DMS79 treated with DMSO at 0.1 percent for 48 hours (cell line): ENCODE results near the gene STKLD1.
"Not testable (repeated sequence)": the region's sequence is repeated elsewhere in the genome, so short reads cannot be mapped to it uniquely, and the experiment has no call there.

Experiments used
- DNase-seq: peaks from one replicate; lab custom pipeline; 2025; lab: John Stamatoyannopoulos, UW

The STKLD1 gene

GRCh38 chr9:133362359-133363044 is 13.7 kb upstream of the STKLD1 start:
- no peak for DNase-seq

GRCh38 chr9:133366435-133366834 is 9.7 kb upstream of the STKLD1 start:
- no peak for DNase-seq

- no peak for DNase-seq
Observed at GRCh38 chr9:133367221-133367620, 8.9 kb upstream of the STKLD1 start.

- no peak for DNase-seq
Observed at GRCh38 chr9:133367778-133368177, 8.4 kb upstream of the STKLD1 start.

- no peak for DNase-seq
Observed at GRCh38 chr9:133368249-133368881, 7.8 kb upstream of the STKLD1 start.

- DNase-seq, result no peak
Observed at GRCh38 chr9:133369422-133369821, 6.7 kb upstream of the STKLD1 start.

GRCh38 chr9:133369933-133370332 is 6.2 kb upstream of the STKLD1 start:
- DNase-seq, result no peak

- DNase-seq, result no peak
Observed at GRCh38 chr9:133370685-133371084, 5.5 kb upstream of the STKLD1 start.

- DNase-seq, result no peak
Observed at GRCh38 chr9:133371261-133371711, 4.9 kb upstream of the STKLD1 start.

- no peak for DNase-seq
Observed at GRCh38 chr9:133372144-133372543, 4.0 kb upstream of the STKLD1 start.

GRCh38 chr9:133374612-133375115 is 1.5 kb upstream of the STKLD1 start:
- no peak for DNase-seq

- peak; percentile 42 for DNase-seq
Observed at GRCh38 chr9:133375116-133375723, 946 bp upstream of the STKLD1 start.

GRCh38 chr9:133377280-133377679 is 1.1 kb downstream of the STKLD1 start:
- DNase-seq, result not testable (repeated sequence)

GRCh38 chr9:133377721-133378216 is 1.6 kb downstream of the STKLD1 start:
- DNase-seq, result no peak

GRCh38 chr9:133378408-133378962 is 2.3 kb downstream of the STKLD1 start:
- DNase-seq, result no peak

GRCh38 chr9:133379153-133380086 is 3.3 kb downstream of the STKLD1 start:
- no peak for DNase-seq

GRCh38 chr9:133380734-133381133 is 4.6 kb downstream of the STKLD1 start:
- DNase-seq, result no peak

GRCh38 chr9:133382507-133383141 is 6.5 kb downstream of the STKLD1 start:
- no peak for DNase-seq

GRCh38 chr9:133383438-133383837 is 7.3 kb downstream of the STKLD1 start:
- DNase-seq, result no peak

- DNase-seq, result no peak
Observed at GRCh38 chr9:133384736-133385321, 8.7 kb downstream of the STKLD1 start.

- DNase-seq, result no peak
Observed at GRCh38 chr9:133385452-133385851, 9.3 kb downstream of the STKLD1 start.
